Measurements from ENCODE around the gene SUN2. TPM values are rescaled to one million over a fixed set of nuclear protein-coding genes. Genes with fewer than 3 reads are reported as not detected.

Gene SUN2
- total and polyA plus RNA-seq, 2 of the 13 experiments (the other 11 are each of a cell fraction or from before 2014, with no cell fraction given) = 45.6 to 56.6 TPM

DNA sequence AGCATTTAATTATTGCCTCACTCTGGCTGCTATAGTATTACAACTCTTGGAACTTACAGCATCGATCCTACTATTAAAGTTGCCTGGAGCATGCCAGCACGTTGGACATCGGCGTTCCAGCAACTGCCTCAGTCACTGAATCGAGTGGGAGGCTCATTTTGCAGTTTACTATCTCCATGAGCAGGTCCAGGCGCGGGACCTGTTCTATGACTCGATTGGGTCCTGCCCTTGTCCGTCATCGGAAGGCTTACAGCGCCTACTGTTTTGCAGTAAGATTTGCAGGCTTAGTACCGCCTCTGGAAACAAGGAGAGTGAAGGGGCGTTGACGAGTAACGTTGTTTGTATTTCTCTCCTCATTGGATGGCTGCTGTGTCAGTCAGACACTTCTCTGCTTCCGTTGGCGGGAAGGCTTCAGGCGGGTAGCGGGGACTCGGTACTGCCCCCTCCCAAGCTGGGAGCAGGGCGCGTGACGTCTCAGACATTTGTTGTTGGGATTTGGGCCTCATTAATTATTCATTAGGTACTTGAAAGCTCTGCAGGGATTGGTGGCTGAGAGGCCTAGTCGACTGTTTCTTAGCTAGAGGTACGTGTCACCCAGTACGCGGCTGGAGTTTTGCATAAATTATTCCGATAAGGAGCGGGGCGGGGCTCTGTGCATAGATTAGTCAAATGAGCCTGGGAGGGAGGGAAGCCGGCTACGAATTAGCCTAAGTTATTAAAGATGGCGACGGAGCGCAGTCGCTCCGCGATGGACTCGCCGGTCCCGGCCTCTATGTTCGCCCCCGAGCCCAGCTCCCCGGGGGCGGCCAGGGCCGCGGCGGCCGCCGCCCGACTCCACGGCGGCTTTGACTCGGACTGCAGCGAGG lies 50.3 kb downstream of the SUN2 start, which contains the start of gene GTPBP1 (continued):
- no peak for TF ChIP-seq ZNF678 (CRISPR knock-in tag; IDR thresholded peaks at IDR 0.05)
- TF ChIP-seq SALL2 (CRISPR knock-in tag; IDR thresholded peaks at IDR 0.05) = no peak
- no peak for TF ChIP-seq ETV5 (CRISPR knock-in tag; IDR thresholded peaks at IDR 0.05; ENCODE audit: borderline replicate concordance)
- 0 out of 2 replicates have a peak, but pooled peaks have one; percentile 6 for TF ChIP-seq CEBPG (CRISPR knock-in tag; IDR thresholded peaks at IDR 0.05)
- TF ChIP-seq, protein P1, sequence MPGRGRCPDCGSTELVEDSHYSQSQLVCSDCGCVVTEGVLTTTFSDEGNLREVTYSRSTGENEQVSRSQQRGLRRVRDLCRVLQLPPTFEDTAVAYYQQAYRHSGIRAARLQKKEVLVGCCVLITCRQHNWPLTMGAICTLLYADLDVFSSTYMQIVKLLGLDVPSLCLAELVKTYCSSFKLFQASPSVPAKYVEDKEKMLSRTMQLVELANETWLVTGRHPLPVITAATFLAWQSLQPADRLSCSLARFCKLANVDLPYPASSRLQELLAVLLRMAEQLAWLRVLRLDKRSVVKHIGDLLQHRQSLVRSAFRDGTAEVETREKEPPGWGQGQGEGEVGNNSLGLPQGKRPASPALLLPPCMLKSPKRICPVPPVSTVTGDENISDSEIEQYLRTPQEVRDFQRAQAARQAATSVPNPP (CRISPR knock-in tag; IDR thresholded peaks at IDR 0.05) = no peak
- no peak for TF ChIP-seq ZNF274 (CRISPR knock-in tag; IDR thresholded peaks at IDR 0.05)
- TF ChIP-seq, protein P2, sequence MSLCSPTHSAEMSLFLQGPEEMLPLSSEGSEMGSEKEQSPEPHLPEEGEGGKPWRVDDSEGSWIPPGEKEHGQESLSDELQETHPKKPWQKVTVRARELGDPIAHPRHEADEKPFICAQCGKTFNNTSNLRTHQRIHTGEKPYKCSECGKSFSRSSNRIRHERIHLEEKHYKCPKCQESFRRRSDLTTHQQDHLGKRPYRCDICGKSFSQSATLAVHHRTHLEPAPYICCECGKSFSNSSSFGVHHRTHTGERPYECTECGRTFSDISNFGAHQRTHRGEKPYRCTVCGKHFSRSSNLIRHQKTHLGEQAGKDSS (CRISPR knock-in tag; IDR thresholded peaks at IDR 0.05; ENCODE audit: borderline replicate concordance, low read depth) = peak; percentile 64; the same call in 1 of the 2 replicates
- TF ChIP-seq, protein P3, sequence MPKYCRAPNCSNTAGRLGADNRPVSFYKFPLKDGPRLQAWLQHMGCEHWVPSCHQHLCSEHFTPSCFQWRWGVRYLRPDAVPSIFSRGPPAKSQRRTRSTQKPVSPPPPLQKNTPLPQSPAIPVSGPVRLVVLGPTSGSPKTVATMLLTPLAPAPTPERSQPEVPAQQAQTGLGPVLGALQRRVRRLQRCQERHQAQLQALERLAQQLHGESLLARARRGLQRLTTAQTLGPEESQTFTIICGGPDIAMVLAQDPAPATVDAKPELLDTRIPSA (CRISPR knock-in tag; IDR thresholded peaks at IDR 0.05; ENCODE audit: borderline replicate concordance) = no peak
- peak; percentile 39; the same call in 1 of the 2 replicates for TF ChIP-seq CEBPB (IDR thresholded peaks at IDR 0.05; ENCODE audit: borderline replicate concordance, low read depth, low read length)
- TF ChIP-seq, protein P4, sequence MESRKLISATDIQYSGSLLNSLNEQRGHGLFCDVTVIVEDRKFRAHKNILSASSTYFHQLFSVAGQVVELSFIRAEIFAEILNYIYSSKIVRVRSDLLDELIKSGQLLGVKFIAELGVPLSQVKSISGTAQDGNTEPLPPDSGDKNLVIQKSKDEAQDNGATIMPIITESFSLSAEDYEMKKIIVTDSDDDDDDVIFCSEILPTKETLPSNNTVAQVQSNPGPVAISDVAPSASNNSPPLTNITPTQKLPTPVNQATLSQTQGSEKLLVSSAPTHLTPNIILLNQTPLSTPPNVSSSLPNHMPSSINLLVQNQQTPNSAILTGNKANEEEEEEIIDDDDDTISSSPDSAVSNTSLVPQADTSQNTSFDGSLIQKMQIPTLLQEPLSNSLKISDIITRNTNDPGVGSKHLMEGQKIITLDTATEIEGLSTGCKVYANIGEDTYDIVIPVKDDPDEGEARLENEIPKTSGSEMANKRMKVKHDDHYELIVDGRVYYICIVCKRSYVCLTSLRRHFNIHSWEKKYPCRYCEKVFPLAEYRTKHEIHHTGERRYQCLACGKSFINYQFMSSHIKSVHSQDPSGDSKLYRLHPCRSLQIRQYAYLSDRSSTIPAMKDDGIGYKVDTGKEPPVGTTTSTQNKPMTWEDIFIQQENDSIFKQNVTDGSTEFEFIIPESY (CRISPR knock-in tag; IDR thresholded peaks at IDR 0.05) = no peak
- TF ChIP-seq ZBTB42 (CRISPR knock-in tag; IDR thresholded peaks at IDR 0.05) = no peak
- TF ChIP-seq, protein P5, sequence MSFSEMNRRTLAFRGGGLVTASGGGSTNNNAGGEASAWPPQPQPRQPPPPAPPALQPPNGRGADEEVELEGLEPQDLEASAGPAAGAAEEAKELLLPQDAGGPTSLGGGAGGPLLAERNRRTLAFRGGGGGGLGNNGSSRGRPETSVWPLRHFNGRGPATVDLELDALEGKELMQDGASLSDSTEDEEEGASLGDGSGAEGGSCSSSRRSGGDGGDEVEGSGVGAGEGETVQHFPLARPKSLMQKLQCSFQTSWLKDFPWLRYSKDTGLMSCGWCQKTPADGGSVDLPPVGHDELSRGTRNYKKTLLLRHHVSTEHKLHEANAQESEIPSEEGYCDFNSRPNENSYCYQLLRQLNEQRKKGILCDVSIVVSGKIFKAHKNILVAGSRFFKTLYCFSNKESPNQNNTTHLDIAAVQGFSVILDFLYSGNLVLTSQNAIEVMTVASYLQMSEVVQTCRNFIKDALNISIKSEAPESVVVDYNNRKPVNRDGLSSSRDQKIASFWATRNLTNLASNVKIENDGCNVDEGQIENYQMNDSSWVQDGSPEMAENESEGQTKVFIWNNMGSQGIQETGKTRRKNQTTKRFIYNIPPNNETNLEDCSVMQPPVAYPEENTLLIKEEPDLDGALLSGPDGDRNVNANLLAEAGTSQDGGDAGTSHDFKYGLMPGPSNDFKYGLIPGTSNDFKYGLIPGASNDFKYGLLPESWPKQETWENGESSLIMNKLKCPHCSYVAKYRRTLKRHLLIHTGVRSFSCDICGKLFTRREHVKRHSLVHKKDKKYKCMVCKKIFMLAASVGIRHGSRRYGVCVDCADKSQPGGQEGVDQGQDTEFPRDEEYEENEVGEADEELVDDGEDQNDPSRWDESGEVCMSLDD (CRISPR knock-in tag; IDR thresholded peaks at IDR 0.05; ENCODE audit: borderline replicate concordance) = no peak
- TF ChIP-seq, protein P6, sequence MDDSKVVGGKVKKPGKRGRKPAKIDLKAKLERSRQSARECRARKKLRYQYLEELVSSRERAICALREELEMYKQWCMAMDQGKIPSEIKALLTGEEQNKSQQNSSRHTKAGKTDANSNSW (CRISPR knock-in tag; IDR thresholded peaks at IDR 0.05; ENCODE audit: borderline replicate concordance) = no peak
- no peak for TF ChIP-seq ZNF780A (CRISPR knock-in tag; IDR thresholded peaks at IDR 0.05)
- no peak for TF ChIP-seq TBP (CRISPR knock-in tag; IDR thresholded peaks at IDR 0.05)
- TF ChIP-seq ZC3H13 (CRISPR knock-in tag; IDR thresholded peaks at IDR 0.05) = no peak
- TF ChIP-seq, protein P7, sequence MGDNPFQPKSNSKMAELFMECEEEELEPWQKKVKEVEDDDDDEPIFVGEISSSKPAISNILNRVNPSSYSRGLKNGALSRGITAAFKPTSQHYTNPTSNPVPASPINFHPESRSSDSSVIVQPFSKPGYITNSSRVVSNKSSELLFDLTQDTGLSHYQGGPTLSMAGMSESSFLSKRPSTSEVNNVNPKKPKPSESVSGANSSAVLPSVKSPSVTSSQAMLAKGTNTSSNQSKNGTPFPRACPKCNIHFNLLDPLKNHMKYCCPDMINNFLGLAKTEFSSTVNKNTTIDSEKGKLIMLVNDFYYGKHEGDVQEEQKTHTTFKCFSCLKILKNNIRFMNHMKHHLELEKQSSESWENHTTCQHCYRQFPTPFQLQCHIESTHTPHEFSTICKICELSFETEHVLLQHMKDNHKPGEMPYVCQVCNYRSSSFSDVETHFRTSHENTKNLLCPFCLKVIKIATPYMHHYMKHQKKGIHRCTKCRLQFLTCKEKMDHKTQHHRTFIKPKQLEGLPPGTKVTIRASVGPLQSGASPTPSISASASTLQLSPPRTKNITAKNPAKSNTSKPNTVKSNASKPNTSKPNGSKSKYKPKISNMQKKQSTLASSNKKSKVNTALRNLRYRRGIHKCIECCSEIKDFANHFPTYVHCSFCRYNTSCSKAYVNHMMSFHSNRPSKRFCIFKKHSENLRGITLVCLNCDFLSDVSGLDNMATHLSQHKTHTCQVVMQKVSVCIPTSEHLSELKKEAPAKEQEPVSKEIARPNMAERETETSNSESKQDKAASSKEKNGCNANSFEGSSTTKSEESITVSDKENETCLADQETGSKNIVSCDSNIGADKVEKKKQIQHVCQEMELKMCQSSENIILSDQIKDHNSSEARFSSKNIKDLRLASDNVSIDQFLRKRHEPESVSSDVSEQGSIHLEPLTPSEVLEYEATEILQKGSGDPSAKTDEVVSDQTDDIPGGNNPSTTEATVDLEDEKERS (CRISPR knock-in tag; IDR thresholded peaks at IDR 0.05) = no peak

All from HepG2 (cell line).